PFSK-1 (cell line): ENCODE measurements around the gene EML1.

ENCODE experiments used
- POLR2AphosphoS5 ChIP-seq: IDR thresholded peaks from 2 replicates; pipeline ENCODE4 v1.6.1; 2012; ENCODE audit warnings: low read depth, mild to moderate bottlenecking, control low read depth, low read length, moderate library complexity
- SIN3A ChIP-seq: IDR thresholded peaks from 2 replicates; pipeline ENCODE4 v1.6.1; 2012; ENCODE audit warnings: mild to moderate bottlenecking, low read length, moderate library complexity, borderline replicate concordance; ENCODE audit not compliant: insufficient read depth
- TAF1 ChIP-seq: IDR thresholded peaks from 2 replicates; pipeline ENCODE4 v1.6.1; 2012; ENCODE audit warnings: low read length, control low read depth, borderline replicate concordance; ENCODE audit not compliant: insufficient read depth
- TF ChIP-seq, protein P1 (sequence below), 2 experiments: IDR thresholded peaks; 2 replicates each; pipeline versions ENCODE4 v1.6.1 to v1.8.0; 2011 to 2012; ENCODE audit warnings: low read depth in 2 of 2, low read length in 2 of 2, control low read depth in 1 of 2, inconsistent platforms in 1 of 2, mild to moderate bottlenecking in 1 of 2, moderate library complexity in 1 of 2; ENCODE audit not compliant: insufficient read depth in 1 of 2

DNA sequence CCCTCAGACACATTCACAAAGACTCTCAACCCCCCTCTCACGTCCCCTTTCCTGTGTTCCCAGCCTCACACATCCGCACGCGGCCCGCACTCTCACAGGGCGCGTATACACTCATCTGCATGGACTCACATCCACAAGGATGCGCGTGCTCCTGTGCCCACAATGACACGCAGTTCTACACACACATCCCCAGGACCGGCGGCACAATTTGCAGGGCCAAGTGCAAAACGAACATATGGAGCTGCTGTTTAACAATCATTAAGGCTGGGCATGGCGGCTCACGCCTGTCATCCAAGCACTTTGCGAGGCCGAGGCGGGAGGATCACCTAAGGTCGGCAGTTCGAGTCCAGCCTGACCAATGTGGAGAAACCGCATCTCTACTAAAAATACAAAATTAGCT is 36.4 kb upstream of the EML1 start:
- TF ChIP-seq, protein P1, sequence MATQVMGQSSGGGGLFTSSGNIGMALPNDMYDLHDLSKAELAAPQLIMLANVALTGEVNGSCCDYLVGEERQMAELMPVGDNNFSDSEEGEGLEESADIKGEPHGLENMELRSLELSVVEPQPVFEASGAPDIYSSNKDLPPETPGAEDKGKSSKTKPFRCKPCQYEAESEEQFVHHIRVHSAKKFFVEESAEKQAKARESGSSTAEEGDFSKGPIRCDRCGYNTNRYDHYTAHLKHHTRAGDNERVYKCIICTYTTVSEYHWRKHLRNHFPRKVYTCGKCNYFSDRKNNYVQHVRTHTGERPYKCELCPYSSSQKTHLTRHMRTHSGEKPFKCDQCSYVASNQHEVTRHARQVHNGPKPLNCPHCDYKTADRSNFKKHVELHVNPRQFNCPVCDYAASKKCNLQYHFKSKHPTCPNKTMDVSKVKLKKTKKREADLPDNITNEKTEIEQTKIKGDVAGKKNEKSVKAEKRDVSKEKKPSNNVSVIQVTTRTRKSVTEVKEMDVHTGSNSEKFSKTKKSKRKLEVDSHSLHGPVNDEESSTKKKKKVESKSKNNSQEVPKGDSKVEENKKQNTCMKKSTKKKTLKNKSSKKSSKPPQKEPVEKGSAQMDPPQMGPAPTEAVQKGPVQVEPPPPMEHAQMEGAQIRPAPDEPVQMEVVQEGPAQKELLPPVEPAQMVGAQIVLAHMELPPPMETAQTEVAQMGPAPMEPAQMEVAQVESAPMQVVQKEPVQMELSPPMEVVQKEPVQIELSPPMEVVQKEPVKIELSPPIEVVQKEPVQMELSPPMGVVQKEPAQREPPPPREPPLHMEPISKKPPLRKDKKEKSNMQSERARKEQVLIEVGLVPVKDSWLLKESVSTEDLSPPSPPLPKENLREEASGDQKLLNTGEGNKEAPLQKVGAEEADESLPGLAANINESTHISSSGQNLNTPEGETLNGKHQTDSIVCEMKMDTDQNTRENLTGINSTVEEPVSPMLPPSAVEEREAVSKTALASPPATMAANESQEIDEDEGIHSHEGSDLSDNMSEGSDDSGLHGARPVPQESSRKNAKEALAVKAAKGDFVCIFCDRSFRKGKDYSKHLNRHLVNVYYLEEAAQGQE (IDR thresholded peaks at IDR 0.05; ENCODE audit: insufficient read depth in 1 of 2, low read depth in 2 of 2, low read length in 2 of 2): no peak
- TF ChIP-seq POLR2AphosphoS5 (no peak), SIN3A (no peak), TAF1 (no peak)
